PC-9 (cell line): ENCODE data around the gene CST7.

Experiments
- EZH2 ChIP-seq: fragments of 200-600 bp; sonication (generic); IDR thresholded peaks from 2 replicates; pipeline ENCODE4 v1.8.0; 2017; ENCODE audit warnings: antibody characterized with exemption, low read depth
- TF ChIP-seq, protein P1 (sequence below): fragments of 200-600 bp; sonication (generic); conservative IDR thresholded peaks from 2 replicates; pipeline ENCODE4 v1.6.1; 2017; ENCODE audit warnings: mixed run types, antibody characterized with exemption, mild to moderate bottlenecking, moderate library complexity

DNA sequence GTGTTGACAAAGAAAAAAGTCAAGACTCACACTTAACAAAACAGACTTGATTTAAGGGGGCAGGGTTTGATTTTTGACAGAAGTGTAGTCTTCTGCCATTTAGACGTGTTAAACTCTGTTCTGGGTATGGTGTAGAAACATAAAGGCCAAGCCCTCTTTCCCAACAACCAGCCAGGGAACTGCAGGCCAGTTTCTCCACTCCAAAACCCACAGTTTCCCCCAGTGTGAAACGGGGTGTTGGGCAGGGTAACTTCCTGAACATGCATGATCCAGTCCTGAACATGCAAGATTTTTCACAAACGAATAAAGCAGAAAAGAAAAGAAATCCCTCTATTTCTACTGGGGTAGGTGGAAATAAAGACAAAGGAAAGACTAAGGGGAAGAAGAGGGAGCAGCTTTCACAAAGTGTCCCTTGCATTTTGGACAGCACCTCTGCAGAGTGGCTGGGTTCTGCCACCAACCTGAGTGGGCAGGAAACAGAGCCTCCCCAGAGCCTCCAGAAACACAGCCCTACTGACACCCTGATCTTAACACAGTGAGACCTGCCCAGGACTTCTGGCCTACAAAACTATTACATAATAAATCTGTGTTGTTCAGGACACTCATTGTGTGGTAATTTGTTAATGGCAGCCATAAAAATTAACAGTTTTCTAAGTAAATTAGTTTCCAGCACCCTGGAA is 36.0 kb downstream of the CST7 start:
- TF ChIP-seq, protein P1, sequence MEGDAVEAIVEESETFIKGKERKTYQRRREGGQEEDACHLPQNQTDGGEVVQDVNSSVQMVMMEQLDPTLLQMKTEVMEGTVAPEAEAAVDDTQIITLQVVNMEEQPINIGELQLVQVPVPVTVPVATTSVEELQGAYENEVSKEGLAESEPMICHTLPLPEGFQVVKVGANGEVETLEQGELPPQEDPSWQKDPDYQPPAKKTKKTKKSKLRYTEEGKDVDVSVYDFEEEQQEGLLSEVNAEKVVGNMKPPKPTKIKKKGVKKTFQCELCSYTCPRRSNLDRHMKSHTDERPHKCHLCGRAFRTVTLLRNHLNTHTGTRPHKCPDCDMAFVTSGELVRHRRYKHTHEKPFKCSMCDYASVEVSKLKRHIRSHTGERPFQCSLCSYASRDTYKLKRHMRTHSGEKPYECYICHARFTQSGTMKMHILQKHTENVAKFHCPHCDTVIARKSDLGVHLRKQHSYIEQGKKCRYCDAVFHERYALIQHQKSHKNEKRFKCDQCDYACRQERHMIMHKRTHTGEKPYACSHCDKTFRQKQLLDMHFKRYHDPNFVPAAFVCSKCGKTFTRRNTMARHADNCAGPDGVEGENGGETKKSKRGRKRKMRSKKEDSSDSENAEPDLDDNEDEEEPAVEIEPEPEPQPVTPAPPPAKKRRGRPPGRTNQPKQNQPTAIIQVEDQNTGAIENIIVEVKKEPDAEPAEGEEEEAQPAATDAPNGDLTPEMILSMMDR = no peak
- no peak for TF ChIP-seq EZH2
